B cell (primary cell): Measurements from ENCODE around the gene AP2B1. TPM values are rescaled to one million over a fixed set of nuclear protein-coding genes. Genes with fewer than 3 reads are reported as not detected.

Experiments used
- ATAC-seq: fragments of 200-7000 bp; cut with Tn5 transposase; one replicate; pipeline ENCODE4 v1.10.0; 2021; ENCODE audit warnings: low read depth, mild to moderate bottlenecking, moderate number of reproducible peaks, moderate library complexity
- CTCF ChIA-PET: fragments of 350-600 bp; sonication (Branson Sonifier 250); formaldehyde crosslinking; loops from one replicate; lab custom pipeline; 2021; ENCODE audit warnings: antibody characterized with exemption, inconsistent platforms; lab: Charles Lee
- POLR2A ChIA-PET: fragments of 350-600 bp; sonication (Branson Sonifier 250); formaldehyde crosslinking; loops from one replicate; lab custom pipeline; 2021; ENCODE audit warnings: antibody characterized with exemption; lab: Charles Lee
- DNase-seq: peaks from one replicate; pipeline ENCODE4 v3.0.0; 2013
- H2AFZ ChIP-seq: 2 replicates; pipeline ENCODE4 v1.6.1; 2012; ENCODE audit warnings: mild to moderate bottlenecking, low read depth, low read length; ENCODE audit not compliant: insufficient read depth, poor library complexity, severe bottlenecking
- H3K27ac ChIP-seq, 2 donors: 1 replicate in 1 of 2; 2 replicates in 1 of 2; pipeline ENCODE4 v1.5.1; 2012 to 2013; ENCODE audit warnings: low read length in 2 of 2, mild to moderate bottlenecking in 2 of 2, moderate library complexity in 1 of 2
- H3K27me3 ChIP-seq, 4 experiments: fragments of 200-600 bp in 1 of 4; sonication (generic) in 1 of 4; replicated peaks in 1 of 4; 1 replicate in 2 of 4; 2 replicates in 2 of 4; pipeline versions ENCODE4 v1.6.1 to v1.7.0; 2013 to 2016; ENCODE audit warnings: low read length in 3 of 4, mild to moderate bottlenecking in 2 of 4, mixed read lengths in 1 of 4, moderate library complexity in 1 of 4; ENCODE audit not compliant: insufficient read depth in 4 of 4, control insufficient read depth in 3 of 4; ENCODE audit errors: control extremely low read depth in 1 of 4
- H3K36me3 ChIP-seq, 2 experiments: replicated peaks in 1 of 2; 1 replicate in 1 of 2; 2 replicates in 1 of 2; pipeline versions ENCODE4 v1.6.1 to v1.7.1; 2013; ENCODE audit warnings: low read length in 1 of 2; ENCODE audit not compliant: insufficient read depth in 2 of 2, control insufficient read depth in 1 of 2; ENCODE audit errors: control extremely low read depth in 1 of 2, extremely low read depth in 1 of 2
- H3K4me1 ChIP-seq, 2 donors: fragments of 200-600 bp in 1 of 2; sonication (generic) in 1 of 2; 1 replicate in 1 of 2; 2 replicates in 1 of 2; pipeline versions ENCODE4 v1.5.1 to v1.6.1; 2013 to 2017; ENCODE audit warnings: low read length in 2 of 2; ENCODE audit not compliant: control insufficient read depth in 2 of 2, insufficient read depth in 2 of 2
- H3K4me2 ChIP-seq: replicated peaks from 2 replicates; pipeline ENCODE3; 2012; ENCODE audit warnings: mild to moderate bottlenecking, low read depth, low read length; ENCODE audit not compliant: poor library complexity, severe bottlenecking
- H3K4me3 ChIP-seq, 5 experiments: fragments of 200-600 bp in 1 of 5; sonication (generic) in 1 of 5; 1 replicate in 3 of 5; 2 replicates in 2 of 5; pipeline versions ENCODE4 v1.5.1 to v1.7.0; 2011 to 2016; ENCODE audit warnings: low read length in 4 of 5, mild to moderate bottlenecking in 4 of 5, low read depth in 2 of 5, control low read depth in 1 of 5, moderate library complexity in 1 of 5; ENCODE audit not compliant: insufficient read depth in 1 of 5; ENCODE audit errors: control extremely low read depth in 1 of 5, extremely low read depth in 1 of 5
- H3K79me2 ChIP-seq: fragments of 200-600 bp; sonication (generic); one replicate; pipeline ENCODE4 v1.6.0; 2016; ENCODE audit warnings: low read length; ENCODE audit not compliant: control insufficient read depth, insufficient read depth
- H3K9ac ChIP-seq: fragments of 200-600 bp; sonication (generic); 2 replicates; pipeline ENCODE4 v1.6.1; 2017; ENCODE audit warnings: mild to moderate bottlenecking, low read length, moderate library complexity
- H3K9me3 ChIP-seq, 3 donors: one replicate each; pipeline versions ENCODE4 v1.6.1 to v1.7.1; 2013; ENCODE audit warnings: low read length in 2 of 3; ENCODE audit not compliant: control insufficient read depth in 2 of 3, insufficient read depth in 1 of 3; ENCODE audit errors: control extremely low read depth in 1 of 3
- H4K20me1 ChIP-seq: 2 replicates; pipeline ENCODE4 v1.6.0; 2012; ENCODE audit warnings: mild to moderate bottlenecking, low read length; ENCODE audit not compliant: insufficient read depth, control insufficient read depth, poor library complexity, severe bottlenecking
- H3K27ac Mint-ChIP-seq: one replicate; pipeline ENCODE4 v1.8.0; 2021; ENCODE audit warnings: mixed read lengths
- H3K27me3 Mint-ChIP-seq: one replicate; pipeline ENCODE4 v1.8.0; 2021; ENCODE audit warnings: mixed read lengths
- H3K4me1 Mint-ChIP-seq: one replicate; pipeline ENCODE4 v1.8.0; 2021; ENCODE audit warnings: mixed read lengths
- H3K4me3 Mint-ChIP-seq: one replicate; pipeline ENCODE4 v1.8.0; 2021; ENCODE audit warnings: mixed read lengths
- H3K9me3 Mint-ChIP-seq: one replicate; pipeline ENCODE4 v1.8.0; 2022; ENCODE audit warnings: mixed read lengths; ENCODE audit not compliant: insufficient read depth
- EZH2 ChIP-seq: IDR thresholded peaks from 2 replicates; pipeline ENCODE4 v1.6.1; 2012; ENCODE audit warnings: borderline replicate concordance, low read depth, mild to moderate bottlenecking, moderate library complexity, low read length; ENCODE audit not compliant: insufficient read depth, poor library complexity, severe bottlenecking
- WGBS: methylation state at CpG from one replicate; pipeline ENCODE4 v1.1.5; 2013; ENCODE audit warnings: missing lambda C conversion rate; ENCODE audit not compliant: insufficient coverage; 5-methylcytosine and 5-hydroxymethylcytosine counted together
- intact Hi-C: fragments of 100-400 bp; cut with micrococcal nuclease; formaldehyde crosslinking; loops from one replicate; pipeline ENCODE4 v1.10.0; 2022
- polyA plus RNA-seq: library from polyadenylated mRNA; depleted of rRNA; stranded (reverse); fragments of >200 nt; gene quantifications from 2 replicates; pipeline ENCODE4 v1.2.3, GENCODE V29; 2012
- total RNA-seq, 2 donors: library from RNA; stranded (reverse); fragments of 120-200 nt in 1 of 2; gene quantifications; 1 replicate in 1 of 2; 2 replicates in 1 of 2; pipeline versions ENCODE4 v1.2.3 to v1.2.4, GENCODE V29; 2013 to 2022
- TF ChIP-seq, protein P1 (sequence below): fragments of 200-600 bp; IDR thresholded peaks from one replicate; pipeline ENCODE4 v1.8.0; 2022; ENCODE audit warnings: antibody characterized with exemption, mild to moderate bottlenecking

AP2B1 gene
- total and polyA plus RNA-seq, 2 donors (not counting 1 experiment from before 2014, with no cell fraction given), result 33.1 to 123 TPM

DNA sequence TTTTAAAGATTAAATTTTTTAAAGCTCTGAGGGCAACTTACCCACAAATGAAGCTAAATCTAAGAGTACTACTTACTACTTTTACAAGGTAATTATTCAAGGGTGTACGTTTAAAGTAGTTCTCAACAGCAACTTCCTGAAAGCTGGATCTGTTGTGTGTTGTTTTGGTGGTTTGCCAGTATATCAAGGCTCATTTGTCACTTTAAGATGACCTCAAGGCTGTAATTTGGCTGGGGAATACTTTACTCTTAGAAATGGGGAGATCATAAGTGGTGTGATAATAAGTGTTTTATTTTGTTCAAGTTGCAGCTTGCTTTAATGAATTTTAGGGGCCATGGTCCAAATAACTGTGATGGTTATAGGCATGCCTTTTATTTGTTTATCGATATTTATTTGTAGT, 30.4 kb downstream of the AP2B1 start:
- ATAC-seq, result no peak
- H3K27me3 ChIP-seq, result no peaks in the 10 kb centered on the region
- ChIA-PET POLR2A (no interaction called here), CTCF (no interaction called here)
- H3K4me1 ChIP-seq, result peaks cover 0 to 3% of the 10 kb centered on the region in 2 donors
- Mint-ChIP-seq H3K27ac (no peak overlapping the region), H3K4me1 (peaks cover 13% of the 10 kb centered on the region), H3K9me3 (no peaks in the 10 kb centered on the region), H3K27me3 (no peaks in the 10 kb centered on the region), H3K4me3 (no peak overlapping the region)
- H3K4me2 ChIP-seq, result no peak overlapping the region
- no peaks in the 10 kb centered on the region for H3K79me2 ChIP-seq
- TF ChIP-seq, protein P1, sequence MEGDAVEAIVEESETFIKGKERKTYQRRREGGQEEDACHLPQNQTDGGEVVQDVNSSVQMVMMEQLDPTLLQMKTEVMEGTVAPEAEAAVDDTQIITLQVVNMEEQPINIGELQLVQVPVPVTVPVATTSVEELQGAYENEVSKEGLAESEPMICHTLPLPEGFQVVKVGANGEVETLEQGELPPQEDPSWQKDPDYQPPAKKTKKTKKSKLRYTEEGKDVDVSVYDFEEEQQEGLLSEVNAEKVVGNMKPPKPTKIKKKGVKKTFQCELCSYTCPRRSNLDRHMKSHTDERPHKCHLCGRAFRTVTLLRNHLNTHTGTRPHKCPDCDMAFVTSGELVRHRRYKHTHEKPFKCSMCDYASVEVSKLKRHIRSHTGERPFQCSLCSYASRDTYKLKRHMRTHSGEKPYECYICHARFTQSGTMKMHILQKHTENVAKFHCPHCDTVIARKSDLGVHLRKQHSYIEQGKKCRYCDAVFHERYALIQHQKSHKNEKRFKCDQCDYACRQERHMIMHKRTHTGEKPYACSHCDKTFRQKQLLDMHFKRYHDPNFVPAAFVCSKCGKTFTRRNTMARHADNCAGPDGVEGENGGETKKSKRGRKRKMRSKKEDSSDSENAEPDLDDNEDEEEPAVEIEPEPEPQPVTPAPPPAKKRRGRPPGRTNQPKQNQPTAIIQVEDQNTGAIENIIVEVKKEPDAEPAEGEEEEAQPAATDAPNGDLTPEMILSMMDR, result no peak
- TF ChIP-seq EZH2, result no peak
- intact Hi-C loops, result loop anchor here (10.0 kb wide), 1 partner anchor 187 kb away; the partner anchor contains the start of gene TAF15
- no peaks in the 10 kb centered on the region for H3K9me3 ChIP-seq
- H3K27ac ChIP-seq, result no peak overlapping the region
- H2AFZ ChIP-seq, result no peak overlapping the region
- peaks cover 5 to 10% of the 10 kb centered on the region in 2 experiments for H3K36me3 ChIP-seq
- H3K4me3 ChIP-seq, result no peak overlapping the region
- no CpG with 5 or more reads among the region's 2 CpGs for whole genome bisulfite sequencing
- H3K9ac ChIP-seq, result no peak overlapping the region
- no peaks in the 10 kb centered on the region for H4K20me1 ChIP-seq
- DNase-seq, result no peak

DNA sequence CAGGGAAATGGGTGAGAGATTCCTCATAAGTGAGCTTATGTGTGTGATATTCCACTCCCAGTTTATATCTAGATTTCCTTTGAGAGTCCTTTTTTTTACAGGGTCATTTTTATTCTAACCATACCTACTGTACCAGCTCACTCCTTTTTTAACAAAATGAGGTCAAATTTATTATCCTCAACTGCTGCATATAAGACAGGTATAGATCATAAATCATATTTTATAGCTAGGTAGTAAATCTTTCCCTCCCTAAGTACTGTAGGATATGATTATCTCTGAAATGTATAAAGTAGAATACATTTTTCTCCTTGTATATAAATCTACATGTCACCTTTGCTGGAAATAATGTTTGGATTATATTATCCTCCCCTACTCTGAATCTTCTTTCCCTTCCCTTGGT, 31.5 kb downstream of the AP2B1 start:
- ChIA-PET POLR2A (no interaction called here), CTCF (no interaction called here)
- no peak for ATAC-seq
- H3K27ac Mint-ChIP-seq, result no peak overlapping the region
- Histone ChIP-seq H4K20me1 (peaks cover 2% of the 10 kb centered on the region), H3K36me3 (peaks cover 4 to 8% of the 10 kb centered on the region in 2 experiments), H3K9me3 (no peaks in the 10 kb centered on the region), H3K27me3 (no peaks in the 10 kb centered on the region), H3K27ac (no peak overlapping the region), H3K4me1 (peaks cover 0 to 3% of the 10 kb centered on the region in 2 donors), H3K9ac (no peak overlapping the region), H2AFZ (no peak overlapping the region), H3K79me2 (no peaks in the 10 kb centered on the region), H3K4me2 (no peak overlapping the region), H3K4me3 (no peak overlapping the region)
- TF ChIP-seq, protein P1, result no peak
- TF ChIP-seq EZH2, result no peak
- DNase-seq, result no peak
- peaks cover 13% of the 10 kb centered on the region for H3K4me1 Mint-ChIP-seq
- H3K27me3 Mint-ChIP-seq, result no peaks in the 10 kb centered on the region
- H3K4me3 Mint-ChIP-seq, result no peak overlapping the region
- intact Hi-C loops, result loop anchor here (10.0 kb wide), 1 partner anchor 186 kb away; the partner anchor contains the start of gene TAF15
- no peaks in the 10 kb centered on the region for H3K9me3 Mint-ChIP-seq
